ENCODE results near the gene STK32B.

Gene STK32B

DNA sequence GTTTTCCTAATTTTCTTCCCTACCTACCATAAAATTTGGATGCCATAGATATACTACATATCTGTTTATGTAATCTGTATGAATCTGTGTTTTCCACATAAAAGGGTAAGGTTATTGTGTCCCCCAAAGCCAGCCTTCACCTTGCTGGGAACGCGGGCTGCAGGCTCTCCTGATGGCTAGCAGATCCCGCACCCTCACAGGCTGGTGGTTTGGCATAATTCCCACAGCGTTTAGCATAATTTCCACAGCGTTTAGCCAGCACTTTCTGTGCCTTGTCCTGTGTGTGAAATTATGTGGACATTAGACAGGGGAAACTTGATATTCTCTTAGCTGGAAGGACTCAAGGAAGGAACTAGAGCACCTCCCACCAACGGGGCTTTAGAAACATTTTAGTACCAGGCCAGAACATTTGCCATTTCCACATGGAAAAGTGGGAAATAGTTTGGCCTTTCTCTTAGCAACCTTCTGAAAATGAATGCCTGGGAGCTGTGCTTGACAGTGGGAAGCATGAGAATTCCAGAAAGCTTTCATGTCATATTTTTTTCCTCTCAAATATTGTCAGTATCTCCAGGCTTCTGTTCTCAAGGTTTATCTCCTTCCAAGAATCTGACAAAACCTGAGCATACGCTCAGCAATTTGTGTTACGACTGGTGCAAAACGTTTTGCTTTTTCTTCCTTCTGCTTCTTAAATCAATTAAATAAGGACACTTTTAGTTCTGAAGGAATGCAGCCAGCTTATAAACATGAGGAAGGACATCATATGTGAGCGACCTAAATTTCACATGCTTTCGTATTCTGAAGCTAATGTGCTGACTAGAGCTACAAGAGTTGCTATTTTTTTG lies 67.9 kb downstream of the STK32B start:
- no peak overlapping the region for H3K4me3 ChIP-seq (replicated peaks; ENCODE audit: low read depth, low read length)
- TF ChIP-seq, protein P1, sequence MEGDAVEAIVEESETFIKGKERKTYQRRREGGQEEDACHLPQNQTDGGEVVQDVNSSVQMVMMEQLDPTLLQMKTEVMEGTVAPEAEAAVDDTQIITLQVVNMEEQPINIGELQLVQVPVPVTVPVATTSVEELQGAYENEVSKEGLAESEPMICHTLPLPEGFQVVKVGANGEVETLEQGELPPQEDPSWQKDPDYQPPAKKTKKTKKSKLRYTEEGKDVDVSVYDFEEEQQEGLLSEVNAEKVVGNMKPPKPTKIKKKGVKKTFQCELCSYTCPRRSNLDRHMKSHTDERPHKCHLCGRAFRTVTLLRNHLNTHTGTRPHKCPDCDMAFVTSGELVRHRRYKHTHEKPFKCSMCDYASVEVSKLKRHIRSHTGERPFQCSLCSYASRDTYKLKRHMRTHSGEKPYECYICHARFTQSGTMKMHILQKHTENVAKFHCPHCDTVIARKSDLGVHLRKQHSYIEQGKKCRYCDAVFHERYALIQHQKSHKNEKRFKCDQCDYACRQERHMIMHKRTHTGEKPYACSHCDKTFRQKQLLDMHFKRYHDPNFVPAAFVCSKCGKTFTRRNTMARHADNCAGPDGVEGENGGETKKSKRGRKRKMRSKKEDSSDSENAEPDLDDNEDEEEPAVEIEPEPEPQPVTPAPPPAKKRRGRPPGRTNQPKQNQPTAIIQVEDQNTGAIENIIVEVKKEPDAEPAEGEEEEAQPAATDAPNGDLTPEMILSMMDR (IDR thresholded peaks at IDR 0.05; ENCODE audit: low read length, missing control alignments): no peak
- no peak for DNase-seq (ENCODE audit: low read depth)

DNA sequence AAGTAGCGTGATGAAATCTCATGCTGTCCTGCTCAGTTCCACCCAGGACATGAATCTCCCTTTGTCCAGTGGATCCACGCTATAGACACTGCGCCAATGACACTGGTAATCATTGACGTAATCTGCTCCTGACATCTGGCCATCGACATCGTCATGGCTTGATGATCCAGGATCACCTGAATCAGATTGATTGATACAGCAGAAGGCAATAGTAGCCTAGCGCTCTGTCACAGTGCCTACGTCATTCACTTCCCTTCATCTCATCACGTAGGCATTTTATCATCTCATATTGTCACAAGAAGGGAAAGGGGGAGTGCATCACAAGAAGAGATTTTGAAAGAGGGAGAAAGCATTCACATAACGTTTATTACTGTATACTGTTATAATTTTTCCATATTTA lies 68.8 kb downstream of the STK32B start:
- no peak overlapping the region for H3K4me3 ChIP-seq (replicated peaks; ENCODE audit: low read depth, low read length)
- DNase-seq (ENCODE audit: low read depth): no peak
- TF ChIP-seq, protein P1 (IDR thresholded peaks at IDR 0.05; ENCODE audit: low read length, missing control alignments): no peak

DNA sequence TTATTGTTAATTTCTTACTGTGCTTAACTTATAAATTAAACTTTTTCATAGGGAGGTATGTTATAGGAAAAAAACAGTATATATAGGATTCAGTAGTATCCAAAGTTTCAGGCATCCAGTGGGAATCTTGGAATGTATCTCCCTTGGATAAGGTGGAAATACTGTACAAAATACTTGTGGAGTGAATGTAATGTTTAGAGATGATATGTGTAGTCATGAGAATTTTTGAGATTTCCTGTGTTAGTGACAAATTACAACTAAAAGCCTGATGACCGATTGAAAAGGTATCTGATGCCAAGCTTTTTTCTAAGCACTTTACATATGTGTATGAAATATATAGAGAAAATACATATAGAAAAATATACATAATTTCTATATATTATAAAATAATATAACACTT lies 69.2 kb downstream of the STK32B start:
- no peak overlapping the region for H3K4me3 ChIP-seq (replicated peaks; ENCODE audit: low read depth, low read length)
- TF ChIP-seq, protein P1 (IDR thresholded peaks at IDR 0.05; ENCODE audit: low read length, missing control alignments): no peak
- no peak for DNase-seq (ENCODE audit: low read depth)

DNA sequence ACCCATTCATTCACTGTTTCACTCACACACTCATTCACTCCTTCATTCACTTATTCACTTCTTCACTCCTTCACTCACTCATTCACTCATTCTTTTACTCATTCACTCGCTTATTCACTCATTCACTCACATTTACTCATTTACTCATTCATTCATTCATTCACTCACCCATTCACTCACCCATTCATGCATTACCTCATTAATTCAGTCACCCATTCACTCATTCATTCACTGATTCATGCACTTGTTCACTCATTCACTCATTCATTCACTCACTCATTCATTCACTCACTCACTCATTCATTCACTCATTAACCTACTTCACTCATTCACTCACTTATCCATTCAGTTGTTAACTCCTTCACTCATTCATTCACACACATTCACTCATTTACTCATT lies 70.8 kb downstream of the STK32B start:
- no peak overlapping the region for H3K4me3 ChIP-seq (replicated peaks; ENCODE audit: low read depth, low read length)
- no peak for DNase-seq (ENCODE audit: low read depth)
- TF ChIP-seq, protein P1 (IDR thresholded peaks at IDR 0.05; ENCODE audit: low read length, missing control alignments): no peak

GRCh38 chr4:5124876-5125275 lies 73.6 kb downstream of the STK32B start:
- no peak for DNase-seq (ENCODE audit: low read depth)
- no peak overlapping the region for H3K4me3 ChIP-seq (replicated peaks; ENCODE audit: low read depth, low read length)
- TF ChIP-seq, protein P1 (IDR thresholded peaks at IDR 0.05; ENCODE audit: low read length, missing control alignments): no peak

DNA sequence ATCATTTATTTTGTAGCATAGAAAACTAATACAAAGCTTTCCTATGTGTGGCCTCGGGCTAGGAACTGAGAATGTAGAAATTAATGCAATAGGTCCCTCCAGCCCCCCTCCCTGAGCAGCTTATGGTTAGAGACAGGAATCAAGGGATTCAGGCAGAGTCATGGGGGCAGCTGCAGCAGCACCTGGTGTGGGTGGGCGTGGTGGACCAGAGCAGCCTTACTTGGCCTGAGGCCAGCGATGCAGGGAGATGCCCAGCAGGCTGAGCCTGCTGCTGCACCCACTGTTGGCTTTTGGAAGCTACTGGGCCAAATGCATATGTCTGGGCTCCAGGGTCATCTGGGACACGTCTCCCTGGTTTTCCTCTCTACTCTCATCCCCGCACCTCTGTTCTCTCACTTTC lies 74.0 kb downstream of the STK32B start:
- TF ChIP-seq, protein P1 (IDR thresholded peaks at IDR 0.05; ENCODE audit: low read length, missing control alignments): no peak
- no peak overlapping the region for H3K4me3 ChIP-seq (replicated peaks; ENCODE audit: low read depth, low read length)
- no peak for DNase-seq (ENCODE audit: low read depth)

- no peak overlapping the region for H3K4me3 ChIP-seq (replicated peaks; ENCODE audit: low read depth, low read length)
- TF ChIP-seq, protein P1 (IDR thresholded peaks at IDR 0.05; ENCODE audit: low read length, missing control alignments): no peak
- no peak for DNase-seq (ENCODE audit: low read depth)
Observed at GRCh38 chr4:5126231-5126630, 75.0 kb downstream of the STK32B start.
